A673 (cell line): ENCODE data around the gene SHLD2.

Source experiments
- CTCF ChIP-seq: fragments of 300-800, 200-600 bp; sonication (generic); conservative IDR thresholded peaks from 2 replicates; pipeline ENCODE4 v1.5.1; 2017; ENCODE audit warnings: low read depth, mild to moderate bottlenecking, antibody characterized with exemption, low read length, moderate library complexity, mixed read lengths
- EZH2 ChIP-seq: fragments of 200-600 bp; sonication (generic); IDR thresholded peaks from 2 replicates; pipeline ENCODE4 v1.6.1; 2017; ENCODE audit warnings: borderline replicate concordance, low read depth, mild to moderate bottlenecking, mixed read lengths, antibody characterized with exemption, low read length; ENCODE audit not compliant: poor library complexity, severe bottlenecking

GRCh38 chr10:87105446-87106124 is 10.6 kb downstream of the SHLD2 start:
- TF ChIP-seq EZH2 (no peak), CTCF (no peak)
